Fibroblast of skin of abdomen (primary cell): ENCODE results near the gene TLE5. TPM values are rescaled to one million over a fixed set of nuclear protein-coding genes. Genes with fewer than 3 reads are reported as not detected.

Experiments
- DNase-seq: peaks from one replicate; pipeline ENCODE4 v3.0.0-alpha.2; 2013
- polyA plus RNA-seq, 2 experiments: library from polyadenylated mRNA; unstranded; fragments of 120-200 nt; gene quantifications; one replicate each; pipeline ENCODE4 v1.2.1, GENCODE V29; 2013; ENCODE audit not compliant: insufficient read length in 2 of 2

TLE5 gene
- polyA plus RNA-seq (2013, experiment 1 of 2; ENCODE audit: insufficient read length) = 667 TPM
- 707 TPM for polyA plus RNA-seq (2013, experiment 2 of 2; ENCODE audit: insufficient read length)

DNA sequence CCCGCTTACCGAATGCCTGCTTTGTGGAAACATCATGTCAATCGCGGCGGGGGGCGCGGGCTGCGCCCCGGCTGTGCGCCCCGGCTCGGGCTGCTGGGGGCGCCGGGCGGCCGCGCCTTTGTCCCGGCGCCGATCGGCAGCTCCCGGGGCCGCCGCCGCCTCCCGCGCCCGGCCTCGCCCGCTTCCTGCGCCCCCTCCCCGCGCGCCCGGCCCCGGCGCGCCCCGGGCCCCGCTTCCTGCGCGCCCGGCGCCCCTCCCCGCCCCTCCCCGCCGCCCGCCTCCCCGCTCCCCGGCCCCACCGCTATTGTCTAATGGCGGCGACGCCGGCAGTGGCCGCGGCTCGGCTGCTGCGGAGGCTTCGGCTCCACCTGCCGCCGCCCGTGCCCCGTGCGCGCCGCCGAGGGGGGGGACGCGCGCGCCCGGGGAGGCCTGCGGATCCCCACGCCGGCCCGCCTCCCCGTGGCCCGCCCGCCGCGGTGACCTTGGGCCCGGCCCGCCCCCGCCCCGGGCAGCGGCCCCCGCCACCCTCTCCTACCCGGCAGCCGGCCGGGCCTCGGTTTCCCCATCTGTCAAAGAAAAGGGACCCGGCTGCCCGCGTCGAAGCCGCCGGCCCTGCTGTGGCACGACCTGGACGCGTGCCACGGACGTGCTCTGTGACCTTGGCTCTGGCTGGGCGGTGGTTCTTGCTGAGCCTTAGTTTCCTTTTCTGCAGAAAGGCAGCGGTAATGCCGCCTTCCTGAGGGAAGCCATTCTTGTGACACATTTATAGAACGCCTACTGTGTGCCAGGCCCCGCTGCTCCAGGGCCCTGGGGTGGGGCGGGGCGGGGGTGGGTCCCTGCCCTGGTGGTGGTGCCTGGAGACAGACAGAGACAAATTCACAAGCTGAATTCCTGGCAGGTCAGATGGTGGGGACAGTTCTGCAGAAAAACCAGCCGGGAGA lies at the start of gene TLE5:
TLE5 (minus strand) TSS at position 331 of the 941 bp plus-strand sequence; CDS start at position 36, 295 bp downstream.
- DNase-seq = peak; percentile 63

- DNase-seq = no peak
These were observed 49.4 kb upstream of the TLE5 start for GRCh38 chr19:3111586-3112247.

GRCh38 chr19:3110126-3110825 lies 48.0 kb upstream of the TLE5 start:
- no peak for DNase-seq

GRCh38 chr19:3109491-3109890 lies 47.2 kb upstream of the TLE5 start:
- no peak for DNase-seq

DNA sequence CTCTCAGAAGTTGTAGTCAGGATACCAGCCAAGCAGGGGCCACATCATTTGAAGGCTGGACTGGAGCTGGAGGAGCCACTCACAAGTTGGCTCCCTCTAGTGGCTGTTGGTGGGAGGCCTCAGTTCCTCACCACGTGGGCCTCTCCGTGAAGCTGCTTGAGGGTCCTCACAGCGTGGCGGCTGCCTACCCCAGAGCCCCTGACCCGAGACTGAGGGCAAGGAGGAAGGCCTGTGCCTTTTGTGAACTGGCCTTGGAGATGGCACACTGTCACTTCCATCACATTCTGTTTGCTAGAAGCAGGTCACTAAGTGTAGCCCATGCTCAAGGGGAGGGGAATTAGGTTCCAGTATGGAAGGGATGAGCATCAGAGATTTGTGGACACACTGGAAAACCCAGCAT lies 46.5 kb upstream of the TLE5 start:
- DNase-seq = peak; percentile 45

GRCh38 chr19:3107658-3108057 lies 45.4 kb upstream of the TLE5 start:
- DNase-seq = no peak

DNA sequence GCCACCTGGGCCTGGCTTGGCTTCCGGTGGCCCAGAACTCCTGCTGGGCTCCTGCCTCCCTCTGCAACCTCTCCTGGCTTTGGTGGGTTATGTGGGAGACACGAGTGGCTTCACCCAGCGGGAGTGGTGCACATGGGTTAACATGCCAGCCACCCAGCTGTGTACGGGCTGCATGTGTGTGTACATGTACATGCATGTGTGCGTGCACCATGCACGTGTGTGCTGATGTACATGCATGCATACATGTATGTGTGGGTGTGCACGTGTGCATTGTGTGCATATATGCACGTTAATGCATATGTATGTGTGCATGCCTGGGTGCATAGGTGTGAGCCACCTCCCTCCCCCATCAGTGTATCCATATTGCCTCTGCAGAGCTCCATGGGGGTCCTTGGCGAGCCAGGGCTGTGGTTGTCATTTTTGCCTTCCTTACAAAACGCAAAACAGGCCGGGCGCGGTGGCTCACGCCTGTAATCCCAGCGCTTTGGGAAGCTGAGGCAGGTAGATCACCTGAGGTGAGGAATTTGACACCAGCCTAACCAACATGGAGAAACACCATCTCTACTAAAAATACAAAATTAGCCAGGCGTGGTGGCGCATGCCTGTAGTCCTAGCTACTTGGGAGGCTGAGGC lies 44.3 kb upstream of the TLE5 start:
- no peak for DNase-seq

DNA sequence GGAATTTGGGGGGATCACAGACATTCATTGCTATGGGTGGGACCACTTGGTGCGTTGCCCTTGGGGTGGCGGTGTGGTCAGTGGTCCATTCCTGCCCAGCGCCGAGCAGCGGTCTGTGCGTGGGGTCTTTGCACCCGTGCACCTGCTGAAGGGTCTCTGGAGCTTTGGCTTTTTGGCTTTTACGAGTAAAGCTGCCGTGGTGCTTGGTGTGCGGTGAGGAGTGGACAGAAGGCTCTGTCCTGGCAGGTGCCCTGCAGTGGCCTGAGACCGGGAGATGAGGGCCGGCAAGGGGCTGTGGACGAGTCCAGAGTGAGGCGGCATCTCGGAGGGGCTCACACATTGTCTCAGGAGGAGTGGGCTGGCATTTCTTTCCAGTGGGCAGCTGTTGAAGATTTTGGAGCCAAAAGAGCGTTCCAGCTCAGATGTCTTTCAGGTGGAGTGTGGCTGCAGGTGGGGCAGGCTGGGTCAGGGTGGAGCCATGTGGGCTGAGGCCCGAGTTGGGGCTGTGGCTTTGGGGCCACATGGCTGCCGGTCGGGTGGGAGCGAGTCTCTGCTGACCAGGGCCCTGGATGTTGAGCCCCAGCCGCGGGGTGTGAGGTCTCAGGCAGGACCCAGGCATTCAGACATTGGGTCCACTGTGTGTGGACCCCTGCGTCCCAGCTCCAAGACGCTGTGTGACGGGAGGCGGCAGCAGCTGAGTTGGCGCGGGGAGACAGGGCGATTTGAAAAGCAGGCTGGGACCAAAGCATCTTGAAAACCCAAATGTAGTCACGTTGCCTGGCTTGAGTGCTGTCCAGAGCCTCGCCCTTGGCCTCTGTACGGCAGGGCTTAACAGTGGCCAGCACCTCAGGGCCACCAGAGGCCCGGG lies 43.6 kb upstream of the TLE5 start:
- no peak for DNase-seq

- DNase-seq = no peak
These were observed 42.4 kb upstream of the TLE5 start for GRCh38 chr19:3104708-3104983.

DNA sequence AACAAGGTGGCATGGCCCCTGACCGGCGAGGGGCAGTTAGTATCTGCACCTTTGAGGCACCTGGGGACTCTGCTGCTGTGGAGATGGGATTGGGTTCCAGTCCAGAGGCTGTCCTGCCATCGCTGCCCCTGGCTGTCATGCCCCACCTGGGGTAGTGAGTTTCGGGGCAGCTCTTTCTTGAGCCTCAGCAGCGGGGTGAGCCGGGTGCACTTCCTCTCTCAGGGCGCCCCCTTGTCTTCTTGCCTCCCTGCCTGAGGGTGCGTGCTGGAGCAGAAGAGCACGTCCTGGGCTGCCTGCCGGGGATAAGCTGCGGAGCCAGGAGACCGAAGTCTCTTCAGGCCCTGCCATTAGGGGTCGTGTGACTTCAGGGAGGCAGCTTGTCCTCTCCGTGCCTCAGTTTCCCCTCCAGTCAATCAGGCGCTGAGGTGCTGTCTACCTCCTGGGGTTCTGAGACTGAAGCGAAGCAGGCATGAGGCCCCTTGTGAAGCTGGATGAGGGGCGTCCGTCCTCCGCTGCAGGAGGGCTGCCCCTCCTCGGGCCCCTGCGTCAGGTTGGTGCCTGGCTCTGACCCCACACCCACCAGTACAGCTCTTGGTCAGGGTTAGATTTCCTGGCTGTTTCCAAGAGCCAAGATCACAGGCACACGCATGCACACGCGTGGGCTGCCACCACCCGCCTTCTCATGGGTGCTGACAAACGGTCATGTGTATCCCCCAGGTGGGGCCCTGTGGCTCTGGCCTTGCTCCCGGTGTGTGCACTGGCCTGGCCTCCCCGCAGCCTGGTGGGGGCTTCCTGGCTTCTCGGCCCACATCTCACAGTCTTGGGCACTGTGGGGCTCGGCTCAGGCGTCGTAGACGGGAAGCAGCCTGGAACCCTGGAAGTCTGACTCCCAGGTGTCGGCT lies 40.2 kb upstream of the TLE5 start:
- DNase-seq = no peak

DNA sequence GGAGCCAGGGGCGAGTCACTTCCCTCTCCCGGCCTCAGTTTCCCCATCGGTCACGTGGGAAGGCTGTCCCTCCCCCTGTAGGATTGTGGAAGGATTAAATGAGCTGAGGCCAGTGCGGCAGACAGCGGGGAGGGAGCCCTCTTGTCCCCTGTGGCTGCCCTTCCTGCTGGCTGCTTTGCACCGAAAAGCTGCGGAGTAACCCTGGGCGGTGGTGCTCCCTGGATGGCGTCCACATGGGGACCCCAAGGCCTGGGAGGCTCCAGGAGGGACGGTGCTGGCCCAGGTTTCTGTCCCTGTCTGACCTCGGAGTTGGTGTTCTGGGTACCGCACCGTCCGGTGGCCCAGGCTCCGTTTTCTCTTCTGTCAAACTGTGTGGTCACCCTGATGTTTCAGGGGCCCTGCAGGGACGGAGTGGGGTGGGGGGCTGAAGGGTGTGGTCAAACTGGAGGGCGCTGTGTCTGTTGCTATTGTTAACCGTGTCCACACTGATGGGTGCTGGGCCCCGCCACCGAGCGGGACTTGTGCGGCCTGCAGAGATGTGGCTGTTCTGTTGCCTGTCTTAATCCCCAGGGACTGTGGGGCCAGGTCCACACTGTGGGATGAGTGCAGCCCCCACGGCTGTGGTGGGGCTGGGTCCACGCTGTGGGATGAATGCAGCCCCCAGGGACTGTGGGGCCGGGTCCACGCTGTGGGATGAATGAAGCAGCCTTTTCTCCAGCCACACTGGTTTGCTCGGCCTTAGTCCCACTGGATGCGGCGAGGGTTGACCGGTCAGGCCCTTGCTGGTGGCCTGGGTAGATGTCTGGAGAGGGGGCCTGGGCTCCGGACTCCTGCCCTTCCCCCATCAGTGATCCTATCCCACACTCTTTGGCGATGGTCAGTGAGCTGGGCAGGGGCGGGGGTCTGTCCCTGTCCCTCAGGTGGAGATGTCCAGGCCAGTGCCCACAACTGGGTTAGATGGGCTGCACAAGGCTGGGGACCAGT lies 38.7 kb upstream of the TLE5 start:
- no peak for DNase-seq

DNA sequence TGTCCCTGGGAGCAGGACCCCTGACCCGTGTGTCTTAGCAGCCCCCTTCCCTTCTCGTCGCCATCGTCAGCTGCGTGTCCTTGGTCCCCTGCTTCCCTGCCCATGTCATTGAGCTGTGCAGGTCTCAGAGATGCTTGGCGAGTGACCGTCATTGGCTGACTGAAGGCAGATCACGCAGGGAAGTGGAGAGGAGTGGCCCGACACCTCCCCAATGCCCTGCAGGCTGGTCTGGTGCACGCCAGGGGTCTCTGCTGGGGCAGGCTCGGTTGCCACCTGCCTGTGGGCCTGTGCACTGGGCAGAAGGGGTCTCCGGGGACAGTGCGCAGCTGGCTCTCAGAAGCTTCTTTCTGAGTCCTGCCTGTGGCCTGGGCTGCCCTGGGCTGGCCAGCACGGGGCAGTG lies 38.0 kb upstream of the TLE5 start:
- DNase-seq = no peak

DNA sequence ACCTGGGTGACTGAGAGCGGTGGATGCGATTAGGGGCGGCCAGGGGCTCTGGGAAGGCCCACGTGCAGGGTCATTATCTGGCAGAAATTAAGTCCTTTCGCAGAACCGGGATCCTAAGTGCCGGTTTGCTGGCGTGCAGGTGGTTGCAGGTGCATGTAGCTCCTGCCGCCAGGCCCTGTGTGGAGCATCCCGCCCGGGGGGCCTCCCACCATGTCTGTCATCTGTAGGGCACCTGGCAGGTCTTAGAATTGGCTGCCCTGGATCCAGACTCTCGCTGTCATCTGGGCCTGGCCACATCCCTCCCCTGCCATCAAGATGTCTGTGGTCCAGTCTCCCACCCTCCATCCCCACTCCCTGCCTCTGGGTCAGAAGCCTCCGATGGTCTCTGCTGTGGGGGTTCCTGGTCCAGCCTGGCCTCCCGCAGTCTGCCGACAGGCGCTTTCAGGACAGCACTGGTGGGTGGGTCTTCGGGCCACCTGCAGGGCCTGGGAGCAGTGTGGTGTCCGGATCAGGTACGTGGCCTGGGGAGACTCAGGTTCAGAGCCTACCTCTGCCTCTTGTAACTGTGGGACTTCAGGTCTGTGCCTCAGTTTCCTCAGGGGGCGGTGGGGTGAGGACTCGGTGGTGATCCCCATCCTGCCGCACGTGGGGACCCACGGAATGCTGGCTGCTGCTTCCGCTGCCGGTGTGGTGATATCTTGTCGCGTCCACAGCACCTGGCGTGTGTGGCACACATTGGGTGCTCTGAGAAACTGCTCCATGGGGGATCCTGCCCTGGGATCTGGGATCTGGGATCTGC lies 37.3 kb upstream of the TLE5 start:
- DNase-seq = no peak

DNA sequence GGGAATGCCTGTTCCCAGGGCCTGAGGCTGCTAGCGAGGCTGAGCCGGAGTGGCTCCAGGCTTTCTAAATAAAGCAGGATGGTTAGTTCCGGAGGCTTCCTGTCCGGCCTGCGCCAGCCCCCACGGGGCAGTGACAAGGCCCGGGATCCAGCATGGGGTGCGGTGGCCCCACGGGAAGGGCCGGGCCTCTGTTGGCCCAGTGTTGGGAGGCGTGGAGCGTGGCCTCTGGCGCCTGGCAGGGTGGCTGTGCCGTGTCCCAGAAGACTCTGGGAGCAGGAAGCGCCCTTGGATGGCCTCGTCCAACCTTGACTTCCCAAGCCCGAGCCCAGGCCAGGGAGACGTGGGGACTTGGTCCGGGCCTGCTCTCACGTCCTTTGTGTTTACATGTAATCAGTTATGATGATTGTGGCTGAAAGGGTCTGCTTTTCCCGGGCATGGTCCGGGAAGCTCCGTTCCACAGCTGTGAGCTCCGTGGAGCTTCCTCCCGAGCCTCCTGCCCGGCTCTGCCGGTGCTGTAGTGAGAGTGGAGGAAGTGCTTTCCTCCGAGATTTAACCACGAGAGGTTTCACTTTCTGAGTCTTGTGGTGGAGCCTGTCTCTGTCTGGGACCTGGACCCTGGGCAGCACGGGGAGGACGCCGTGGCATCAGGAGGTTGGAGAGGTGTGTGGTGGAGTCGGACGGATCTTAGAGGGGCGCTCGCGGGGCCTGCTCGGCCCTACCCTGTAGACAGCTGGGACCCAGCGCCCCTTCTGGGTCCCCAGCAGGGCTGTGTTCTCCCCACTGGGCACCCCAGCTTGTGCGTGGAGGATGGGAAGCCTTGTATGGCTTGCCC lies 36.4 kb upstream of the TLE5 start:
- no peak for DNase-seq

DNA sequence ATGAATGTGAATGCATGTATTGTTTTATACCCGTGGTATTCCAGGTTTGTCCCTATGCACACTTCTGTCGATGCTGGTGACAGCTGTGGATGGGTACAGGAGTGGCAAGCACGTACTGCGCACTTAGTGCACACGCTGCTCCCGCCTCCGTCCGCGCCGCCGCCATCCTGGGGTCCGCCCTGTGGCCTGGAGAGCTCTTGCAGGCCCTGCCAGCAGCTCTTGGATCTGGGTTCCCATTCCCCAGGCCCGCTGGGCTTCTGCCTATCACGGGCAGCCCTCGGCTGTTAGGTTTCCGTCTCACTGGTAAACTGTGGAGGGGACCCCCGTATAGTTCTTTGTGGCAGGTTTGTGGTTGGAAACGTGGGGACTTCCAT lies 35.8 kb upstream of the TLE5 start:
- DNase-seq = no peak

DNA sequence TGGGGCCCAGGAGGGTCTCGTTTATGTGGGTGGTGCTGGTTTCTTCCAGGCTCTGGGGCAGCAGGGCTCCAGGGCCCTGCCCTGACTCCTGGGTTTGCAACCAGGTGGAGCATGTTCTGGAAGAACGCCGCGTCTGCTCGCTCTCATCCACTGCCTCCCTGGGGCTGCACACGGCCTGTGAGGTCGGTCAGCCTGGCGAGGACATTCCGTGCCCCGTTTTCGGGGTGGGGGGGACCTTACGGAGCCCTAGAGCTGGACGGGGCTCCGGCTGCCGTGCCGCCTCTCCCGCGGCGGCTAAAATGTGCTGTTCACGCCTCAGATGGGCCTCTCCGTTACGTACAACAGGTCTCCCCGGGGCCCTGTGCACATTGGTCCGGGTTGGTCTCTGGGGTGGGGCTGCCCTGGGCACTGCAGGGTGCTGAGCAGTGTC lies 35.2 kb upstream of the TLE5 start:
- no peak for DNase-seq

- no peak for DNase-seq
These were observed 34.6 kb upstream of the TLE5 start for GRCh38 chr19:3096902-3097326.
